Central memory CD8-positive, alpha-beta T cell (primary cell): ENCODE data around the gene SLC35G6.
A peak's percentile ranks its signal among the peaks of the same experiment; 100 is the strongest.
"Not testable (repeated sequence)": the region's sequence is repeated elsewhere in the genome, so short reads cannot be mapped to it uniquely, and the experiment has no call there.

Experiments
- ATAC-seq: fragments of 150-1000 bp; cut with Tn5 transposase; replicated peaks from 2 replicates; pipeline ENCODE4 v1.10.0; 2022; ENCODE audit warnings: mild to moderate bottlenecking, moderate FRiP score, moderate number of reproducible peaks; ENCODE audit not compliant: poor library complexity, severe bottlenecking; ENCODE audit errors: extremely low read depth
- DNase-seq, 2 donors: peaks; one replicate each; pipeline ENCODE4 v3.0.0; 2021; ENCODE audit warnings: low spot score in 2 of 2
- H3K27ac Mint-ChIP-seq: one replicate; pipeline ENCODE4 v1.8.0; 2022; ENCODE audit warnings: low read depth, mild to moderate bottlenecking, moderate library complexity, mixed read lengths
- H3K27me3 Mint-ChIP-seq: one replicate; pipeline ENCODE4 v1.8.0; 2022; ENCODE audit warnings: mixed read lengths
- H3K36me3 Mint-ChIP-seq: one replicate; pipeline ENCODE4 v1.8.0; 2022; ENCODE audit warnings: mild to moderate bottlenecking, moderate library complexity, mixed read lengths; ENCODE audit not compliant: insufficient read depth
- H3K4me1 Mint-ChIP-seq: one replicate; pipeline ENCODE4 v1.8.0; 2022; ENCODE audit warnings: mixed read lengths
- H3K4me3 Mint-ChIP-seq: one replicate; pipeline ENCODE4 v1.8.0; 2022; ENCODE audit warnings: mild to moderate bottlenecking, moderate library complexity, mixed read lengths
- H3K9me3 Mint-ChIP-seq: one replicate; pipeline ENCODE4 v1.8.0; 2022; ENCODE audit warnings: mixed read lengths

SLC35G6 gene

DNA sequence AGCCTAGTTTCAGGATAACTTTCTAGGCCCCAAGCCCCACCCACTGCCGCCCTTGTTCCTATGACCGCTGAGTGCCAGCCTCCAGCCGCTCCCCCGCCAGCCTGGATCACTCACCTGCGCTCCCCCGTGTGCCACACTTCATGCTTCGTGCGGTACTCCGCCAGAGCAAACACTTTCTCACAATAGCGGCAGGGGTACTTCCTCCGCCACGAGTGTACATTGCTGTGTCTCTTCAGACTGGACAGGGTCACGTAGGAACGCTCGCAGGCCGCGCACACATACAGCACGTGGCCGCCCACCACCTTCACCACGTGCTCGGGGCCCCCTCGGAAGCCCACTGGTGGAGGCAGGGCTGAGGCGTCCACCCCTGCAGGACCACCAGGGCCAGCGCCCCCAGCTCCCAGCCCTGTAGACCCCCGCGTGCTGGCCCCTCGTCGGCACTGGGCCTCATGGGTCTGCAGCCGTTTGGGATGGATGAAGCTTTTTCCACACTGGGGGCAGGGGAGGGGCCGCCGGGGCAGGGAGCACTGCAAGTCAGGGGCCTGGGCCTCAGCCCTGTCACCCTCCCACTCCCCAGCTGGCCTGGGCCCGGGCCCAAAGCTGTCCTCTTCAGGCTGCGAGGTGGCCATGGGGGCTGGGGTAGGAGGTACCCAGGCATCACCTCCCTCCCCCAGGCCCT is 15.5 kb upstream of the SLC35G6 start:
- DNase-seq (no peak), ATAC-seq (no peak)
- H3K4me3 Mint-ChIP-seq: no peak overlapping the region
- H3K36me3 Mint-ChIP-seq: peaks cover 25% of the 10 kb centered on the region
- H3K27ac Mint-ChIP-seq: peak overlapping the region; percentile 61
- peaks cover 21% of the 10 kb centered on the region for H3K4me1 Mint-ChIP-seq
- no peaks in the 10 kb centered on the region for H3K27me3 Mint-ChIP-seq
- no peaks in the 10 kb centered on the region for H3K9me3 Mint-ChIP-seq

DNA sequence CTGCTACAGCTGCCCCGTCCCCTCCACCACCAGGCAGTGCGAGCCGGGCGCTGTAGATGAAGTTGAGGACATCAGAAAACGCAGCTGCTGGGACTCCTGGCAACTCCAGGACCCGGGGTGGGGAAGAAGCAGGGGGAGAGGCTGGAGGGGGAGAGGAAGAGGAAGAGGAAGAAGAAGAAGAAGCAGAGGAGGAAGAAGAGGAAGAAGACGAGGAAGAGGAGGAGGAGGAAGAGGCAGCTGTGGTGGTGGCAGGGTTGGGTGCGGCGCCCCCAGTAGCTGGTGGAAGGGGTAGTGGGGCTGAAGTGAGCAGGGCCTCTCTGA is 15.0 kb upstream of the SLC35G6 start:
- Mint-ChIP-seq H3K4me3 (no peak overlapping the region), H3K36me3 (peaks cover 25% of the 10 kb centered on the region), H3K27me3 (no peaks in the 10 kb centered on the region), H3K27ac (peak overlapping the region; percentile 61), H3K9me3 (no peaks in the 10 kb centered on the region), H3K4me1 (peaks cover 20% of the 10 kb centered on the region)
- no peak for ATAC-seq
- DNase-seq: no peak

DNA sequence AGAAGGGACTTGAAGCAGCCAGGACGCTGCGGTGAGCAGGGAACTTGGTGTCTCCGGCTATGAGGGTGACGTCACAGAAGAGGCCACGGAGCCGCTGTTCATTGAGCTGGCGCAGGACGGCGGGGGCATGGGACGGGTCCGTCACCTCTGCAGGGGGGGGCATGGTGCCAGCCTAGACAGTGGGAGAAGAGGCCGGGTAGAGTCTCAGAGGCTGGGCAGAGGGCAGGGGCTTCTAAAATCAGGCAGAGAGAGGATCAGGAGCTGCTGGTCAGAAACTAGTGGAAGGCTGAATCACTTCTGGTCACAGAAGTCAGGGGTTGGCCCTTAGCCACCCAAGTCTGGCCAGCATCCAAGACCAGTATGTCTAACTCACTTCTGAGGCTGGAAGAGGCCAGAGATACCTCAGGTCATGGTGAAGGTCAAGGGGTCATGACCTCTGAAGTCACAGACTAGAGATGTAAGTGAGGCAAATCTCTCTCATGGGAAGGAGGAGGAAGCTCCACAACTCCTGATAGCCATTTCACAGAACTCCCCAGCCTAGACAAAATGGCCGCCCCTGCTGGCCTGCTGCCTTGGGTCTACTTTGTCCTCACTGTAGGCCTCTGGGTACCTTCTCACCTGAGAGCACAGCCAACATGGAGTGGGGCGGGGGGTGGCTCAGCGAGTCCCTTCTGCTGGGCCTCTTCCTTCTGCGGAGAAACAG is 14.5 kb upstream of the SLC35G6 start:
- Mint-ChIP-seq H3K4me1 (peaks cover 23% of the 10 kb centered on the region), H3K4me3 (no peak overlapping the region), H3K27me3 (no peaks in the 10 kb centered on the region), H3K9me3 (no peaks in the 10 kb centered on the region), H3K27ac (peak overlapping the region; percentile 61), H3K36me3 (peaks cover 25% of the 10 kb centered on the region)
- ATAC-seq: no peak
- DNase-seq: no peak

DNA sequence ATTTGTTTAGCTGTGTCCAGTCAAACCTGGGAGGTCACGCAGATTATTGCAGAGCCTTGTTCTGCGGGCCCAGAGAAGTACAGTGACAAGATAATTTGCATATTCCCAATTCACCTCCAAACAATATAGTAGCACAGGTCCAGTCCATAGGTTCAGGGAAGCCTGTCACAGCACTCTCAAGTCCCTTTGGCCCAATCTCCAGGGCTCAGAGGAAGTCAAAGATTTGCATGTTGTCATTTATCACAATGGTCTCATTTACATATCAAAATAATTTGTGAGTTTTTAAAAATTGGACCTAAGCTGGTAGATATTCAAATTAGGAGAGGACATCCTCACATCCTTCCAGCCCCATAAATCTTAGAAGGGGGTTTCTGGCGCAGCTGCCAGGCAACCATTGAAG is 13.7 kb upstream of the SLC35G6 start:
- DNase-seq (no peak), ATAC-seq (no peak)
- Mint-ChIP-seq H3K27me3 (no peaks in the 10 kb centered on the region), H3K9me3 (no peaks in the 10 kb centered on the region), H3K36me3 (peaks cover 25% of the 10 kb centered on the region), H3K27ac (no peak overlapping the region), H3K4me1 (peaks cover 28% of the 10 kb centered on the region), H3K4me3 (no peak overlapping the region)

DNA sequence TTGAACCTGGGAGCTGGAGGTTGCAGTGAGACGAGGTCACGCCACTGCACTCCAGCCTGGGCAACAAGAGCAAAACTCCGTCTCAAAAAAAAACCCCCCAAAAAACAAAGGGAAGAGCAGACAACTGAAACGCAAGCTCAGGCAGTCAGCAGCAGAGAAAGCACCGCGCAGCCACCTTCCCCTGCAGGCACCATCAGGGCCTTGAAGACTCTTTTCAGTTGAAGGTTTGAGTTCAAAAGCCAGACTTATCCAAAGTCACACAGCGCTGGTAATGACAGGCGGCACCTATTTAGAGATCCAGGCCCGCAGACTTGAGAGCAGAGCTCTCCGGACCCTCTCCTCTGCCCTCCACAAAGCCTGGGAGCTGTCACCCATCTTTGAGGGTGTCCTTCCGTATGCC is 13.0 kb upstream of the SLC35G6 start:
- Mint-ChIP-seq H3K27ac (no peak overlapping the region), H3K36me3 (peaks cover 21% of the 10 kb centered on the region), H3K4me3 (no peak overlapping the region), H3K4me1 (peaks cover 28% of the 10 kb centered on the region), H3K27me3 (no peaks in the 10 kb centered on the region), H3K9me3 (no peaks in the 10 kb centered on the region)
- DNase-seq: no peak
- ATAC-seq: no peak

DNA sequence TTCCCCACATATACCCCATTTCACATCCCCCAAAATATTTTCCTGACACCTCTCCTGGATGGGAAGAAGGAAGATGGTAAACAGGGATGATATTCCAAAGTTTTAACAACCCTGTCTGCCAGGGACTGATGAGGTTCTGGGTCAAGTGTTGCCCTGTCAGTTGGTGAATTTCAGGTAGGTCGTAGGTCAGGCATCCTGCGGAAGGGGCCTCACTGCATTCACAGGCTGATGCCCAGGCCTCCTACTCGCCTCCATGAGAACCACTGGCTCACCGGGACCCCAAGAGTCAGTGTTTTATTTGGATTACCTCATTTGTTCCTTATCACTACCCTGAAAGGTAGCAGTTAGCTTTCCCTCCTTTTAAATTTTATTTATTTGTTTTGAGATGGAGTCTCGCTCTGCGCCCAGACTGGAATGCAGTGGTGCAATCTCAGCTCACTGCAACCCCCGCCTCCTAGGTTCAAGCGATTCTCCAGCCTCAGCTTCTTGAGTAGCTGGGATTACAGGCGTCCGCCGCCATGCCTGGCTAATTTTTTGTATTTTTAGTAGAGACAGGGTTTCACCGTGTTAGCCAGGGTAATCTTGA is 12.3 kb upstream of the SLC35G6 start:
- peaks cover 28% of the 10 kb centered on the region for H3K4me1 Mint-ChIP-seq
- no peak overlapping the region for H3K4me3 Mint-ChIP-seq
- no peaks in the 10 kb centered on the region for H3K27me3 Mint-ChIP-seq
- no peaks in the 10 kb centered on the region for H3K9me3 Mint-ChIP-seq
- H3K27ac Mint-ChIP-seq: no peak overlapping the region
- no peak for ATAC-seq
- DNase-seq: no peak
- H3K36me3 Mint-ChIP-seq: peaks cover 16% of the 10 kb centered on the region

DNA sequence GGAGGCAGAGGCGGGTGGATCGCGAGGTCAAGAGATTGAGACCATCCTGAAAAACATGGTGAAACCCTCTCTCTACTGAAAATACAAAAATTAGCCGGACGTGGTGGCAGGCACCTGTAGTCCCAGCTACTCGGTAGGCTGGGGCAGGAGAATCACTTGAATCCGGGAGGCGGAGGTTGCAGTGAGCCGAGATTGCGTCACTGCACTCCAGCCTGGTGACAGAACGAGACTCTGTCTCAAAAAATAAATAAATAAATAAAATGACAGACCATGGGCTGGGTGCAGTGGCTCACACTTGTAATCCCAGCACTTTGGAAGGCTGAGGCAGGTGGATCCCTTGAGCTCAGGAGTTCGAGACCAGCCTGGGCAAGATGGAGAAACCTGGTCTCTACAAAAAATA is 11.4 kb upstream of the SLC35G6 start:
- H3K4me3 Mint-ChIP-seq, H3K9me3 Mint-ChIP-seq, ATAC-seq, H3K27me3 Mint-ChIP-seq, DNase-seq, H3K27ac Mint-ChIP-seq: not testable (repeated sequence)
- Mint-ChIP-seq H3K4me1 (peaks cover 28% of the 10 kb centered on the region), H3K36me3 (peaks cover 13% of the 10 kb centered on the region)

DNA sequence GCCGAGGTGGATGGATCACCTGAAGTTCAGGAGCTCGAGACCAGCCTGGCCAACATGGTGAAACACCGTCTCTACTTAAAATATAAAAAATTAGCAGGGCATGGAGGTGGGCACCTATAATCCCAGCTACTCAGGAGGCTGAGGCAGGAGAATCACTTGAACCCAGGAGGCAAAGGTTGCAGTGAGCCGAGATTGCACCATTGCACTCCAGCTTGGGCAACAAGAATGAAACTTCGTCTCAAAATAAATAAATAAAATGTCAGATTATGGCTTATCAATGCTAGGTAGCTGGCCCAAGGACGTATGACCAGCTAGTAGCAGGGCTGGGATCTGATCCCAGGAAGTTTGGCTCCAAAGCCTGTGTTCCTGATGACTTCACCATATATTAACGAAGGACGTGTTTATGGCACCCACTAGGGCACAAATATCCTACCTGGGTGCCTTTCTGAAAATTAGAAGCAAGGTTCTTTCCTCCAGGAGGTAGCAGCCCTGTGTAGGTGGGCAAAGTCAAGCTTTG is 10.7 kb upstream of the SLC35G6 start:
- DNase-seq, H3K27ac Mint-ChIP-seq: not testable (repeated sequence)
- peaks cover 11% of the 10 kb centered on the region for H3K36me3 Mint-ChIP-seq

DNA sequence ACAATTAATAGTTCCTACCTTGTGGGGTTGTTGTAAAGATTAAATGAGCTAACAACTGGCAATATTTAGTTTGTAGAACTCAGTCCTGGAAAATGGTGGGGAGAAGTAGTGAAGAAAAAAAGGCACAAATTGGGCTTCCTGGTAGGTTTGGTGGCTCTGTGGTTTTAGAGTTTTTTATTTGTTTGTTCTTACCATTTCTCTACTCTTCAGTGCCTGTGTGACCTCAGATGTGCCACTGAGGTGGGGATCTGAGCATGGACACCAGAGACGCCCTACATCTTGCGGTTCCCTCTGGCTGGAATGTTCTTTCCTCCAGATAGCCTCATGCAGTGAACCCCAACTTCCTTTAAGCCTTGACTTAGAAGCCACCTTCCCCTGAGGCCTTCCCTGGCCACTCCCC is 9.5 kb upstream of the SLC35G6 start:
- Mint-ChIP-seq H3K36me3 (peaks cover 14% of the 10 kb centered on the region), H3K9me3 (no peaks in the 10 kb centered on the region), H3K27me3 (no peaks in the 10 kb centered on the region), H3K4me1 (peaks cover 37% of the 10 kb centered on the region), H3K4me3 (no peak overlapping the region), H3K27ac (no peak overlapping the region)
- DNase-seq: no peak
- no peak for ATAC-seq

More for the DNA sequence above, 10.7 kb upstream of the SLC35G6 start:
- H3K27me3 Mint-ChIP-seq, ATAC-seq, H3K9me3 Mint-ChIP-seq, H3K4me3 Mint-ChIP-seq: not testable (repeated sequence)
- peaks cover 28% of the 10 kb centered on the region for H3K4me1 Mint-ChIP-seq

DNA sequence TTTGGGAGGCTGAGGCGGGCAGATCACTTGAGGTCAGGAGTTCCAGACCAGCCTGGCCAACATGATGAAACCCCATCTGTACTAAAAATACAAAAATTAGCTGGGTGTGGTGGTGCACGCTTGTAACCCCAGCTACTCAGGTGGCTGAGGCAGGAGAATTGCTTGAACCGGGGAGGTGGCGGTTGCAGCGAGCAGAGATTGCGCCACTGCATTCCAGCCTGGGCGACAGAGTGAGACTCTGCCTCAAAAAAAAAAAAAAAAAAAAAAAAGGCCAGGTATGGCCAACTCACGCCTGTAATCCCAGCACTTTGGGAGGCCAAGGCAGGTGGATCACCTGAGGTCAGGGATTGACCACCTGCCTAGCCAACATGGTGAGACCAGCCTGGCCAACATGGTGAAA is 6.5 kb upstream of the SLC35G6 start:
- Mint-ChIP-seq H3K4me1 (peaks cover 48% of the 10 kb centered on the region), H3K36me3 (peaks cover 18% of the 10 kb centered on the region)
- H3K27ac Mint-ChIP-seq, H3K9me3 Mint-ChIP-seq, H3K27me3 Mint-ChIP-seq, H3K4me3 Mint-ChIP-seq, ATAC-seq, DNase-seq: not testable (repeated sequence)

DNA sequence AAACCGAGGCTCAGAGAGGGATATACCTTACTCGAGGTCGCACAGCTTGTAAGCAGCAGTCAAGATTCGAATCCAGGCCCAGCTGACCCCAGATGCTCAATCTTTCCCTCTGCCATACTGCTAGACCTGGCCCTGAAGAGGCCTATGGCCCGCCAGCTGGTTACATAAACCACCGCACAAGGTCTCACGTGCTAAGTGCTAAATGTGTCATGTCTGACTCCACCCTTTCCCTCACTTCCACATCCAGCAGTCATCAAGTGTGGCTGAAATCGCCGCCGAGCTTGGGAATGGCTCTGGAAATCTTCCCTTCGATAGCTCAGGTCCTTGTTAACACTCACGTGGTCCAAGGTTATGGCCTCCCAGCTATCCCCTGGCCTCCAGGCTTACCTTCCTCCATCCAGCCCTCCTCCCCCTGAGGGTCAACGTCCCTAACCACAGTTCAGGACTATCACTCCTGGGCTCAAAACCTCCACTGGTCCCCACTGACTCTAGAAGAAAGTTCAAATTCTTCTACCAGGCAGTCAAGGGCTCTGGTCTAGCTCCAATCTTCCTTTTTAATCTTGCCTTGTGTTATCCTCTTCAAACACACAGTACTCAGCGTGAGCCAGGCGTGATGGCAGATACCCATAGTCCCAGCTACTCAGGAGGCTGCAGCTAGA is 5.4 kb upstream of the SLC35G6 start:
- no peak for ATAC-seq
- H3K9me3 Mint-ChIP-seq: no peaks in the 10 kb centered on the region
- H3K36me3 Mint-ChIP-seq: peaks cover 23% of the 10 kb centered on the region
- H3K27ac Mint-ChIP-seq: peak overlapping the region; percentile 81
- peaks cover 50% of the 10 kb centered on the region for H3K4me1 Mint-ChIP-seq
- DNase-seq: no peak
- no peaks in the 10 kb centered on the region for H3K27me3 Mint-ChIP-seq
- no peak overlapping the region for H3K4me3 Mint-ChIP-seq

DNA sequence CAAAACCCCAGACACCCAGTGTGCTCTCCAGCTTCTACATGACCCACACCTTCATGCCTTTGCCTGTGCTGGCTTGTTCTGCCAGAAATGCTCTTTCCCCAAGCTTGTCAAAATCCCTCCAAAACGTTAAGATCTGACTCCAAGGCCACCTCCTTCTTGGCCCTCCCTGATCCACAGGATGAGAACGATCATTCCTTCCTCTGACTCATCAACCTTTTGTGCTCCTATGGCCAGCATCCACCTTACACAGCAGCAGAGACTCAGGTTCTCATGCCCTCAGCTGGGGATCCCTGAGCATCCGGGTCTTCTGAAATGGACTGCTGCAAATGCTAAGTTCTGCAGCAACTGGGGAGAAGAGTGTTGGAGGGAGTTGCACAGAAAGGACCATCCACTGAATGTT is 4.8 kb upstream of the SLC35G6 start:
- DNase-seq (no peak), ATAC-seq (no peak)
- Mint-ChIP-seq H3K4me1 (peaks cover 51% of the 10 kb centered on the region), H3K36me3 (peaks cover 23% of the 10 kb centered on the region), H3K27ac (peak overlapping the region; percentile 81), H3K27me3 (no peaks in the 10 kb centered on the region), H3K9me3 (no peaks in the 10 kb centered on the region), H3K4me3 (no peak overlapping the region)
